NT2/D1 (cell line): Measurements from ENCODE around the gene PPP1R36.

ENCODE experiments used
- SUZ12 ChIP-seq: IDR thresholded peaks from 2 replicates; pipeline ENCODE4 v1.6.1; 2011; ENCODE audit not compliant: insufficient read length, insufficient read depth; ENCODE audit errors: extremely low read depth
- YY1 ChIP-seq: IDR thresholded peaks from 2 replicates; pipeline ENCODE4 v1.6.1; 2011; ENCODE audit not compliant: insufficient read length, insufficient read depth

DNA sequence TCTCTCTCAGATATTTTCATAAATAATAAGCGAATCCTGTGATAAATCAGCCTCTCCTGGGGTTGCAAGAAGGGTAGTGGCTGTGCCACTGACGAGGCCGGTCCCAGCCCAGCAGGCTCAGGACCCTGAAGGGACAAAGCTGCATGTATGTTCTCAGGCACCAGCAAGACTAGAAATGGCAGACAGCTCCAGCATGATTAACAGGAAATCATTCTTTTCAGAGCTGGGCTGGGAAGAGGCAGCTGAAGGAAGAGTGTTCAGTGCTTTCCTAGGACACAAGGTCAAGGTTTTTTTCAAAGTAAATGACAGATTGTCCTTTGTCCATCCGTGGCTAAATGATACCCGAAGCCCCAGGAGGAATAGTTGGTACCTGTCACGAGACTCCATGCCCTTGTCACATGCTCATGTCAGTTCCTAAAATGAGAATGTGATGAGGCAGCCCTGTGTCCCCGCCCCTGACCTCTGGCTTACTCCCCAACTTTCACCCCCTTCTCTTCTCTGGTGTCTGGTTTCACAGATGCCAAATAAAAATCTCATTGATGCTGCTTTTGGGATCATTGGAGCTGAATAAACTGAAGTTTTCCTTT is 65.1 kb downstream of the PPP1R36 start:
- TF ChIP-seq YY1, result no peak
- no peak for TF ChIP-seq SUZ12
